Kasumi-1 (cell line): Measurements from ENCODE around the gene RSPH1.
"Not testable (repeated sequence)": the region's sequence is repeated elsewhere in the genome, so short reads cannot be mapped to it uniquely, and the experiment has no call there.

Experiments used
- DNase-seq, 2 experiments: peaks; one replicate each; lab custom pipeline; 2025; lab: John Stamatoyannopoulos, UW

RSPH1 gene

GRCh38 chr21:42486072-42486471 lies 10.0 kb downstream of the RSPH1 start:
- DNase-seq: no peak

GRCh38 chr21:42484966-42485365 lies 11.1 kb downstream of the RSPH1 start:
- DNase-seq: no peak

GRCh38 chr21:42481169-42481568 lies 14.9 kb downstream of the RSPH1 start:
- no peak for DNase-seq

- no peak for DNase-seq
Measured at GRCh38 chr21:42480736-42481135, 15.3 kb downstream of the RSPH1 start.

- no peak for DNase-seq
Measured at GRCh38 chr21:42479582-42479981, 16.4 kb downstream of the RSPH1 start.

GRCh38 chr21:42478504-42478903 lies 17.5 kb downstream of the RSPH1 start:
- DNase-seq: no peak

- no peak for DNase-seq
Measured at GRCh38 chr21:42476388-42477331, 19.4 kb downstream of the RSPH1 start.

GRCh38 chr21:42475526-42476387 lies 20.3 kb downstream of the RSPH1 start:
- no peak for DNase-seq

GRCh38 chr21:42475036-42475435 lies 21.0 kb downstream of the RSPH1 start:
- no peak for DNase-seq

- no peak for DNase-seq
Measured at GRCh38 chr21:42474043-42474831, 21.8 kb downstream of the RSPH1 start.

GRCh38 chr21:42473498-42474042 lies 22.5 kb downstream of the RSPH1 start:
- DNase-seq: no peak

- DNase-seq: no peak
Measured at GRCh38 chr21:42472521-42472920, 23.5 kb downstream of the RSPH1 start.

- no peak for DNase-seq
Measured at GRCh38 chr21:42471716-42472330, 24.2 kb downstream of the RSPH1 start.

GRCh38 chr21:42471206-42471605 lies 24.8 kb downstream of the RSPH1 start:
- DNase-seq: no peak

- not testable (repeated sequence) for DNase-seq
Measured at GRCh38 chr21:42469726-42470125, 26.3 kb downstream of the RSPH1 start.

- no peak for DNase-seq
Measured at GRCh38 chr21:42469272-42469671, 26.8 kb downstream of the RSPH1 start.

- no peak for DNase-seq
Measured at GRCh38 chr21:42468491-42469131, 27.4 kb downstream of the RSPH1 start.

GRCh38 chr21:42467140-42467983 lies 28.7 kb downstream of the RSPH1 start:
- peak; percentile 73 to 81 for DNase-seq

GRCh38 chr21:42466700-42467099 lies 29.3 kb downstream of the RSPH1 start:
- no peak for DNase-seq

- DNase-seq: no peak
Measured at GRCh38 chr21:42465803-42466127, 30.3 kb downstream of the RSPH1 start.
